ENCODE measurements around the gene CLDN6. TPM values are rescaled to one million over a fixed set of nuclear protein-coding genes. Genes with fewer than 3 reads are reported as not detected.
"Not testable (repeated sequence)": the region's sequence is repeated elsewhere in the genome, so short reads cannot be mapped to it uniquely, and the experiment has no call there.

Gene CLDN6
- total RNA-seq, 1 experiment from 2014 or later = 0.21 TPM

- CTCF ChIA-PET = interaction anchor here (0.6 to 1.0 kb wide), 2 partner anchors 20 to 73 kb away, joined by 4 to 9 read pairs; partner anchors contain the start of gene BICDL2
- POLR2A ChIA-PET (ENCODE audit: low non-redundant PET) = no interaction called here
- intact Hi-C loops (cut with micrococcal nuclease; ENCODE audit: unreplicated experiment) = loop anchor here (10.0 kb wide), 1 partner anchor 98 kb away; no protein-coding TSS in a partner anchor
These were observed 38.6 kb upstream of the CLDN6 start for GRCh38 chr16:3056336-3057180.

GRCh38 chr16:3055734-3056115 lies 37.7 kb upstream of the CLDN6 start:
- POLR2A ChIA-PET (ENCODE audit: low non-redundant PET) = not testable (repeated sequence)
- CTCF ChIA-PET = interaction anchor here (1.0 kb wide), 1 partner anchor 74 kb away, joined by 4 read pairs; no protein-coding TSS in a partner anchor
- intact Hi-C loops (cut with micrococcal nuclease; ENCODE audit: unreplicated experiment) = loop anchor here (10.0 kb wide), 1 partner anchor 99 kb away; no protein-coding TSS in a partner anchor

More at GRCh38 chr16:3056336-3057180, 38.6 kb upstream of the CLDN6 start:
- Histone ChIP-seq H3K9me3 (ENCODE audit: low read depth, low read length, poor library complexity, severe bottlenecking) (no peaks in the 10 kb centered on the region), H3K27ac (ENCODE audit: low read depth, low read length, poor library complexity, severe bottlenecking) (no peak overlapping the region), H3K36me3 (ENCODE audit: insufficient read depth, low read length, poor library complexity, severe bottlenecking) (no peaks in the 10 kb centered on the region), H3K4me1 (ENCODE audit: insufficient read depth, low read length, poor library complexity, severe bottlenecking) (peaks cover 5% of the 10 kb centered on the region), H3K27me3 (replicated peaks; ENCODE audit: insufficient read depth, low read depth, low read length, poor library complexity) (no peaks in the 10 kb centered on the region), H3K4me3 (ENCODE audit: low read depth, low read length, poor library complexity, severe bottlenecking) (no peak overlapping the region)
- TF ChIP-seq EZH2 (IDR thresholded peaks at IDR 0.05; ENCODE audit: borderline replicate concordance, low read depth, low read length, poor library complexity, severe bottlenecking) (no peak), CTCF (conservative IDR thresholded peaks at IDR 0.05; ENCODE audit: low read depth, low read length) (no peak)
- no peak for DNase-seq (ENCODE audit: low spot score)
- no TSS peak for BruUV-seq (replicated peaks)

GRCh38 chr16:3054965-3055733 lies 37.2 kb upstream of the CLDN6 start:
- ChIA-PET CTCF (no interaction called here), POLR2A (ENCODE audit: low non-redundant PET) (no interaction called here)
- peaks cover 5% of the 10 kb centered on the region for H3K4me1 ChIP-seq (ENCODE audit: insufficient read depth, low read length, poor library complexity, severe bottlenecking)
- intact Hi-C loops (cut with micrococcal nuclease; ENCODE audit: unreplicated experiment) = loop anchor here (10.0 kb wide), 1 partner anchor 100 kb away; no protein-coding TSS in a partner anchor
- no peaks in the 10 kb centered on the region for H3K27me3 ChIP-seq (replicated peaks; ENCODE audit: insufficient read depth, low read depth, low read length, poor library complexity)
- H3K27ac ChIP-seq (ENCODE audit: low read depth, low read length, poor library complexity, severe bottlenecking) = no peak overlapping the region
- H3K36me3 ChIP-seq (ENCODE audit: insufficient read depth, low read length, poor library complexity, severe bottlenecking) = no peaks in the 10 kb centered on the region
- H3K9me3 ChIP-seq (ENCODE audit: low read depth, low read length, poor library complexity, severe bottlenecking) = no peaks in the 10 kb centered on the region
- H3K4me3 ChIP-seq (ENCODE audit: low read depth, low read length, poor library complexity, severe bottlenecking) = no peak overlapping the region
- DNase-seq (ENCODE audit: low spot score) = no peak
- TF ChIP-seq EZH2 (IDR thresholded peaks at IDR 0.05; ENCODE audit: borderline replicate concordance, low read depth, low read length, poor library complexity, severe bottlenecking) = no peak
- no peak for TF ChIP-seq CTCF (conservative IDR thresholded peaks at IDR 0.05; ENCODE audit: low read depth, low read length)
- BruUV-seq (replicated peaks) = no TSS peak

More at GRCh38 chr16:3055734-3056115, 37.7 kb upstream of the CLDN6 start:
- H3K9me3 ChIP-seq (ENCODE audit: low read depth, low read length, poor library complexity, severe bottlenecking); H3K4me3 ChIP-seq (ENCODE audit: low read depth, low read length, poor library complexity, severe bottlenecking); H3K27me3 ChIP-seq (replicated peaks; ENCODE audit: insufficient read depth, low read depth, low read length, poor library complexity); H3K36me3 ChIP-seq (ENCODE audit: insufficient read depth, low read length, poor library complexity, severe bottlenecking); DNase-seq (ENCODE audit: low spot score); BruUV-seq (replicated peaks); H3K27ac ChIP-seq (ENCODE audit: low read depth, low read length, poor library complexity, severe bottlenecking); H3K4me1 ChIP-seq (ENCODE audit: insufficient read depth, low read length, poor library complexity, severe bottlenecking): not testable (repeated sequence)

GRCh38 chr16:3053330-3053710 lies 35.3 kb upstream of the CLDN6 start:
- CTCF ChIA-PET; H3K36me3 ChIP-seq (ENCODE audit: insufficient read depth, low read length, poor library complexity, severe bottlenecking); H3K9me3 ChIP-seq (ENCODE audit: low read depth, low read length, poor library complexity, severe bottlenecking); H3K27me3 ChIP-seq (replicated peaks; ENCODE audit: insufficient read depth, low read depth, low read length, poor library complexity); BruUV-seq (replicated peaks); DNase-seq (ENCODE audit: low spot score); POLR2A ChIA-PET (ENCODE audit: low non-redundant PET); H3K4me1 ChIP-seq (ENCODE audit: insufficient read depth, low read length, poor library complexity, severe bottlenecking); H3K4me3 ChIP-seq (ENCODE audit: low read depth, low read length, poor library complexity, severe bottlenecking); H3K27ac ChIP-seq (ENCODE audit: low read depth, low read length, poor library complexity, severe bottlenecking): not testable (repeated sequence)
- intact Hi-C loops (cut with micrococcal nuclease; ENCODE audit: unreplicated experiment) = loop anchor here (10.0 kb wide), 1 partner anchor 101 kb away; no protein-coding TSS in a partner anchor

- H3K4me1 ChIP-seq (ENCODE audit: insufficient read depth, low read length, poor library complexity, severe bottlenecking); POLR2A ChIA-PET (ENCODE audit: low non-redundant PET); H3K9me3 ChIP-seq (ENCODE audit: low read depth, low read length, poor library complexity, severe bottlenecking); H3K27ac ChIP-seq (ENCODE audit: low read depth, low read length, poor library complexity, severe bottlenecking); BruUV-seq (replicated peaks); H3K36me3 ChIP-seq (ENCODE audit: insufficient read depth, low read length, poor library complexity, severe bottlenecking); CTCF ChIA-PET; H3K4me3 ChIP-seq (ENCODE audit: low read depth, low read length, poor library complexity, severe bottlenecking); DNase-seq (ENCODE audit: low spot score); H3K27me3 ChIP-seq (replicated peaks; ENCODE audit: insufficient read depth, low read depth, low read length, poor library complexity): not testable (repeated sequence)
- intact Hi-C loops (cut with micrococcal nuclease; ENCODE audit: unreplicated experiment) = loop anchor here (10.0 kb wide), 1 partner anchor 102 kb away; no protein-coding TSS in a partner anchor
These were observed 34.8 kb upstream of the CLDN6 start for GRCh38 chr16:3052571-3053329.
